ENCODE results near the gene CLIP2. TPM values are rescaled to one million over a fixed set of nuclear protein-coding genes. Genes with fewer than 3 reads are reported as not detected.

The CLIP2 gene
- total RNA-seq, 1 donor from 2014 or later = 12.9 TPM

GRCh38 chr7:74267756-74268565, 21.2 kb upstream of the CLIP2 start:
- TF ChIP-seq CTCF (IDR thresholded peaks at IDR 0.05; ENCODE audit: insufficient read depth, low read length, severe bottlenecking) = no peak
- DNase-seq (ENCODE audit: low read depth) (peak; percentile 46), FAIRE-seq (no peak)
- no peak overlapping the region for H3K4me3 ChIP-seq (ENCODE audit: low read depth, low read length)
- no peaks in the 10 kb centered on the region for H3K36me3 ChIP-seq (ENCODE audit: control insufficient read depth, insufficient read depth, low read length)
- H3K27me3 ChIP-seq (ENCODE audit: control insufficient read depth, insufficient read depth, low read length) = no peaks in the 10 kb centered on the region

- Histone ChIP-seq H3K36me3 (ENCODE audit: control insufficient read depth, insufficient read depth, low read length) (no peaks in the 10 kb centered on the region), H3K27me3 (ENCODE audit: control insufficient read depth, insufficient read depth, low read length) (no peaks in the 10 kb centered on the region), H3K4me3 (ENCODE audit: low read depth, low read length) (peak overlapping the region; percentile 49)
- DNase-seq (ENCODE audit: low read depth) (peak; percentile 72), FAIRE-seq (no peak)
- no peak for TF ChIP-seq CTCF (IDR thresholded peaks at IDR 0.05; ENCODE audit: insufficient read depth, low read length, severe bottlenecking)
Observed at GRCh38 chr7:74269757-74270277, 19.4 kb upstream of the CLIP2 start.

- TF ChIP-seq CTCF (IDR thresholded peaks at IDR 0.05; ENCODE audit: insufficient read depth, low read length, severe bottlenecking) = no peak
- Histone ChIP-seq H3K36me3 (ENCODE audit: control insufficient read depth, insufficient read depth, low read length) (no peaks in the 10 kb centered on the region), H3K27me3 (ENCODE audit: control insufficient read depth, insufficient read depth, low read length) (no peaks in the 10 kb centered on the region), H3K4me3 (ENCODE audit: low read depth, low read length) (no peak overlapping the region)
- DNase-seq (ENCODE audit: low read depth) = no peak
- no peak for FAIRE-seq
Observed at GRCh38 chr7:74271742-74272141, 17.5 kb upstream of the CLIP2 start.

GRCh38 chr7:74272305-74273038, 16.7 kb upstream of the CLIP2 start:
- TF ChIP-seq CTCF (IDR thresholded peaks at IDR 0.05; ENCODE audit: insufficient read depth, low read length, severe bottlenecking) = no peak
- Histone ChIP-seq H3K4me3 (ENCODE audit: low read depth, low read length) (no peak overlapping the region), H3K36me3 (ENCODE audit: control insufficient read depth, insufficient read depth, low read length) (no peaks in the 10 kb centered on the region), H3K27me3 (ENCODE audit: control insufficient read depth, insufficient read depth, low read length) (no peaks in the 10 kb centered on the region)
- DNase-seq (ENCODE audit: low read depth) (peak; percentile 47), FAIRE-seq (no peak)

GRCh38 chr7:74275401-74275881, 13.8 kb upstream of the CLIP2 start:
- FAIRE-seq (no peak), DNase-seq (ENCODE audit: low read depth) (no peak)
- Histone ChIP-seq H3K4me3 (ENCODE audit: low read depth, low read length) (no peak overlapping the region), H3K36me3 (ENCODE audit: control insufficient read depth, insufficient read depth, low read length) (no peaks in the 10 kb centered on the region), H3K27me3 (ENCODE audit: control insufficient read depth, insufficient read depth, low read length) (no peaks in the 10 kb centered on the region)
- peak; percentile 67 for TF ChIP-seq CTCF (IDR thresholded peaks at IDR 0.05; ENCODE audit: insufficient read depth, low read length, severe bottlenecking)

All from bronchial epithelial cell (primary cell).